ENCODE measurements around the gene ZNF473.

- no peak for TF ChIP-seq CTCF (IDR thresholded peaks at IDR 0.05)
- no peak for TF ChIP-seq EZH2phosphoT487 (IDR thresholded peaks at IDR 0.05)
- TF ChIP-seq EZH2 (IDR thresholded peaks at IDR 0.05), result no peak
These were observed 21.9 kb downstream of the ZNF473 start for GRCh38 chr19:50047671-50048070.
